HL-60 (cell line): Measurements from ENCODE around the gene FARP2.
"Not testable (repeated sequence)": the region's sequence is repeated elsewhere in the genome, so short reads cannot be mapped to it uniquely, and the experiment has no call there.

Source experiments
- GABPA ChIP-seq: IDR thresholded peaks from 2 replicates; pipeline ENCODE4 v1.6.1; 2012; ENCODE audit warnings: low read depth
- POLR2AphosphoS5 ChIP-seq: IDR thresholded peaks from 2 replicates; pipeline ENCODE4 v1.6.1; 2012; ENCODE audit warnings: low read depth
- REST ChIP-seq: IDR thresholded peaks from 2 replicates; pipeline ENCODE4 v1.6.1; 2012; ENCODE audit warnings: low read depth; ENCODE audit not compliant: insufficient replicate concordance
- SPI1 ChIP-seq: IDR thresholded peaks from 2 replicates; pipeline ENCODE4 v1.6.1; 2012; ENCODE audit warnings: low read depth, mild to moderate bottlenecking, borderline replicate concordance
- TF ChIP-seq, protein P1 (sequence below): IDR thresholded peaks from one replicate; pipeline ENCODE4 v1.5.1; 2011; ENCODE audit warnings: low read length, control low read depth, inconsistent platforms; ENCODE audit not compliant: insufficient read depth

GRCh38 chr2:241525818-241526780 lies 170.0 kb downstream of the FARP2 start:
- TF ChIP-seq POLR2AphosphoS5, GABPA, REST, SPI1: not testable (repeated sequence)
- TF ChIP-seq, protein P1, sequence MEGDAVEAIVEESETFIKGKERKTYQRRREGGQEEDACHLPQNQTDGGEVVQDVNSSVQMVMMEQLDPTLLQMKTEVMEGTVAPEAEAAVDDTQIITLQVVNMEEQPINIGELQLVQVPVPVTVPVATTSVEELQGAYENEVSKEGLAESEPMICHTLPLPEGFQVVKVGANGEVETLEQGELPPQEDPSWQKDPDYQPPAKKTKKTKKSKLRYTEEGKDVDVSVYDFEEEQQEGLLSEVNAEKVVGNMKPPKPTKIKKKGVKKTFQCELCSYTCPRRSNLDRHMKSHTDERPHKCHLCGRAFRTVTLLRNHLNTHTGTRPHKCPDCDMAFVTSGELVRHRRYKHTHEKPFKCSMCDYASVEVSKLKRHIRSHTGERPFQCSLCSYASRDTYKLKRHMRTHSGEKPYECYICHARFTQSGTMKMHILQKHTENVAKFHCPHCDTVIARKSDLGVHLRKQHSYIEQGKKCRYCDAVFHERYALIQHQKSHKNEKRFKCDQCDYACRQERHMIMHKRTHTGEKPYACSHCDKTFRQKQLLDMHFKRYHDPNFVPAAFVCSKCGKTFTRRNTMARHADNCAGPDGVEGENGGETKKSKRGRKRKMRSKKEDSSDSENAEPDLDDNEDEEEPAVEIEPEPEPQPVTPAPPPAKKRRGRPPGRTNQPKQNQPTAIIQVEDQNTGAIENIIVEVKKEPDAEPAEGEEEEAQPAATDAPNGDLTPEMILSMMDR, result not testable (repeated sequence)
